Activated T-helper 9 cell treated with anti-CD3 and anti-CD28 coated beads, Interleukin-2, amount 50 U/mL, for 16 hours (primary cell): ENCODE data around the gene SZT2.
A peak's percentile ranks its signal among the peaks of the same experiment; 100 is the strongest.
"Not testable (repeated sequence)": the region's sequence is repeated elsewhere in the genome, so short reads cannot be mapped to it uniquely, and the experiment has no call there.

Experiments used
- DNase-seq: peaks from one replicate; pipeline ENCODE4 v3.0.0-alpha.2; 2020; ENCODE audit warnings: low read depth

SZT2 gene

GRCh38 chr1:43363283-43363934 is 26.3 kb upstream of the SZT2 start:
- no peak for DNase-seq

- DNase-seq: no peak
Observed at GRCh38 chr1:43363935-43364525, 25.7 kb upstream of the SZT2 start.

GRCh38 chr1:43365678-43366077 is 24.0 kb upstream of the SZT2 start:
- DNase-seq: no peak

- DNase-seq: no peak
Observed at GRCh38 chr1:43366179-43366578, 23.5 kb upstream of the SZT2 start.

- no peak for DNase-seq
Observed at GRCh38 chr1:43366601-43367025, 23.1 kb upstream of the SZT2 start.

GRCh38 chr1:43367026-43367903 is 22.4 kb upstream of the SZT2 start:
- DNase-seq: no peak

GRCh38 chr1:43367904-43368645 is 21.6 kb upstream of the SZT2 start, which contains the start of gene ELOVL1:
Gene ELOVL1, minus strand, starts transcription at chr1:43368011. Its CDS starts 2,402 bp downstream, at chr1:43365609.
- peak; percentile 82 for DNase-seq

- DNase-seq: no peak
Observed at GRCh38 chr1:43368646-43369020, 21.1 kb upstream of the SZT2 start.

- not testable (repeated sequence) for DNase-seq
Observed at GRCh38 chr1:43369779-43370178, 19.9 kb upstream of the SZT2 start.

- DNase-seq: no peak
Observed at GRCh38 chr1:43370564-43370963, 19.1 kb upstream of the SZT2 start.

- no peak for DNase-seq
Observed at GRCh38 chr1:43372172-43372571, 17.5 kb upstream of the SZT2 start.

- DNase-seq: no peak
Observed at GRCh38 chr1:43373066-43373940, 16.4 kb upstream of the SZT2 start.

- DNase-seq: no peak
Observed at GRCh38 chr1:43376723-43377235, 12.9 kb upstream of the SZT2 start.

- DNase-seq: no peak
Observed at GRCh38 chr1:43377831-43378230, 11.9 kb upstream of the SZT2 start.

GRCh38 chr1:43379476-43379875 is 10.2 kb upstream of the SZT2 start:
- no peak for DNase-seq

- no peak for DNase-seq
Observed at GRCh38 chr1:43381612-43382011, 8.1 kb upstream of the SZT2 start.

- no peak for DNase-seq
Observed at GRCh38 chr1:43382027-43382779, 7.5 kb upstream of the SZT2 start.

GRCh38 chr1:43383449-43383848 is 6.2 kb upstream of the SZT2 start:
- DNase-seq: no peak

GRCh38 chr1:43386676-43387075 is 3.0 kb upstream of the SZT2 start:
- DNase-seq: no peak

GRCh38 chr1:43387976-43388599 is 1.6 kb upstream of the SZT2 start:
- no peak for DNase-seq
